Gastrocnemius medialis (tissue), 4 donors: ENCODE measurements around the gene RTN4RL1.

Experiments
- POLR2A ChIP-seq, 2 donors: fragments of 450-650 bp; IDR thresholded peaks; one replicate each; pipeline ENCODE4 v1.6.1; 2017; ENCODE audit warnings: antibody characterized with exemption in 2 of 2, mild to moderate bottlenecking in 2 of 2, moderate library complexity in 2 of 2
- TF ChIP-seq, protein P1 (sequence below), 5 experiments: fragments of 450-650 bp in 3 of 5; fragments of 200-600 bp in 2 of 5; sonication (generic) in 2 of 5; IDR thresholded peaks in 4 of 5; conservative IDR thresholded peaks in 1 of 5; 1 replicate in 4 of 5; 2 replicates in 1 of 5; pipeline ENCODE4 v1.5.1; 2016 to 2019; ENCODE audit warnings: antibody characterized with exemption in 5 of 5, mild to moderate bottlenecking in 3 of 5, moderate library complexity in 3 of 5

- TF ChIP-seq, protein P1, sequence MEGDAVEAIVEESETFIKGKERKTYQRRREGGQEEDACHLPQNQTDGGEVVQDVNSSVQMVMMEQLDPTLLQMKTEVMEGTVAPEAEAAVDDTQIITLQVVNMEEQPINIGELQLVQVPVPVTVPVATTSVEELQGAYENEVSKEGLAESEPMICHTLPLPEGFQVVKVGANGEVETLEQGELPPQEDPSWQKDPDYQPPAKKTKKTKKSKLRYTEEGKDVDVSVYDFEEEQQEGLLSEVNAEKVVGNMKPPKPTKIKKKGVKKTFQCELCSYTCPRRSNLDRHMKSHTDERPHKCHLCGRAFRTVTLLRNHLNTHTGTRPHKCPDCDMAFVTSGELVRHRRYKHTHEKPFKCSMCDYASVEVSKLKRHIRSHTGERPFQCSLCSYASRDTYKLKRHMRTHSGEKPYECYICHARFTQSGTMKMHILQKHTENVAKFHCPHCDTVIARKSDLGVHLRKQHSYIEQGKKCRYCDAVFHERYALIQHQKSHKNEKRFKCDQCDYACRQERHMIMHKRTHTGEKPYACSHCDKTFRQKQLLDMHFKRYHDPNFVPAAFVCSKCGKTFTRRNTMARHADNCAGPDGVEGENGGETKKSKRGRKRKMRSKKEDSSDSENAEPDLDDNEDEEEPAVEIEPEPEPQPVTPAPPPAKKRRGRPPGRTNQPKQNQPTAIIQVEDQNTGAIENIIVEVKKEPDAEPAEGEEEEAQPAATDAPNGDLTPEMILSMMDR (IDR thresholded peaks at IDR 0.05 in 4 of 5, conservative IDR thresholded peaks at IDR 0.05 in 1 of 5) = no peak
- TF ChIP-seq POLR2A (IDR thresholded peaks at IDR 0.05) = no peak
Observed at GRCh38 chr17:1905190-1905913, 119.8 kb downstream of the RTN4RL1 start.
